Suprapubic skin (tissue), 3 donors: Measurements from ENCODE around the gene ERMN.

Experiments
- CTCF ChIP-seq, 2 donors: fragments of 200-600 bp in 1 of 2; fragments of 450-650 bp in 1 of 2; sonication (generic) in 1 of 2; IDR thresholded peaks; one replicate each; pipeline ENCODE4 v1.5.1; 2016 to 2019; ENCODE audit warnings: antibody characterized with exemption in 2 of 2, mild to moderate bottlenecking in 1 of 2, moderate library complexity in 1 of 2
- EP300 ChIP-seq: sonication (generic); formaldehyde crosslinking; IDR thresholded peaks from one replicate; pipeline ENCODE4 v1.6.1; 2017; ENCODE audit warnings: antibody characterized with exemption
- POLR2A ChIP-seq, 2 donors: fragments of 450-650 bp; IDR thresholded peaks; one replicate each; pipeline ENCODE4 v1.6.1; 2017; ENCODE audit warnings: antibody characterized with exemption in 2 of 2, mild to moderate bottlenecking in 2 of 2, moderate library complexity in 2 of 2

GRCh38 chr2:157339965-157340655, 14.5 kb upstream of the ERMN start:
- no peak for TF ChIP-seq CTCF (IDR thresholded peaks at IDR 0.05)
- no peak for TF ChIP-seq EP300
- TF ChIP-seq POLR2A (IDR thresholded peaks at IDR 0.05), result no peak
